Right lobe of liver (tissue), 4 donors: ENCODE measurements around the gene TBX2.

Experiments used
- POLR2A ChIP-seq: fragments of 450-650 bp; IDR thresholded peaks from one replicate; pipeline ENCODE4 v1.6.1; 2017; ENCODE audit warnings: antibody characterized with exemption, mild to moderate bottlenecking
- TF ChIP-seq, protein P1 (sequence below), 4 donors: fragments of 200-600 bp in 3 of 4; fragments of 450-650 bp in 1 of 4; IDR thresholded peaks; one replicate each; pipeline versions ENCODE4 v1.5.1 to v1.8.0; 2016 to 2022; ENCODE audit warnings: antibody characterized with exemption in 4 of 4, mild to moderate bottlenecking in 2 of 4
- donor health status: DM: no; HTN: no; CAD: no.
- donor health status: DM: no; HTN: no; CAD: no.
- donor health status: DM: no; HTN: yes; CAD: no.

DNA sequence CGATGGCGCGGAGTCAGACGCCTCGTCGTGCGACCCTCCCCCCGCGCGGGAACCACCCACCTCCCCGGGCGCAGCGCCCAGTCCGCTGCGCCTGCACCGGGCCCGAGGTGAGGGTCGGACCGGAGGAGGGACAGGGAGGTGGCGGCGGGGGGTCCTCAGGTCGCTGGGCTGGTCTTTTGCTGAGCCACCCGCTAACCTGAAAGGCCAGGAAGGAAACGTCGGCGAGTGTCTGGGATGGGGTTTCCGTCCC is 4.9 kb downstream of the TBX2 start:
- TF ChIP-seq, protein P1, sequence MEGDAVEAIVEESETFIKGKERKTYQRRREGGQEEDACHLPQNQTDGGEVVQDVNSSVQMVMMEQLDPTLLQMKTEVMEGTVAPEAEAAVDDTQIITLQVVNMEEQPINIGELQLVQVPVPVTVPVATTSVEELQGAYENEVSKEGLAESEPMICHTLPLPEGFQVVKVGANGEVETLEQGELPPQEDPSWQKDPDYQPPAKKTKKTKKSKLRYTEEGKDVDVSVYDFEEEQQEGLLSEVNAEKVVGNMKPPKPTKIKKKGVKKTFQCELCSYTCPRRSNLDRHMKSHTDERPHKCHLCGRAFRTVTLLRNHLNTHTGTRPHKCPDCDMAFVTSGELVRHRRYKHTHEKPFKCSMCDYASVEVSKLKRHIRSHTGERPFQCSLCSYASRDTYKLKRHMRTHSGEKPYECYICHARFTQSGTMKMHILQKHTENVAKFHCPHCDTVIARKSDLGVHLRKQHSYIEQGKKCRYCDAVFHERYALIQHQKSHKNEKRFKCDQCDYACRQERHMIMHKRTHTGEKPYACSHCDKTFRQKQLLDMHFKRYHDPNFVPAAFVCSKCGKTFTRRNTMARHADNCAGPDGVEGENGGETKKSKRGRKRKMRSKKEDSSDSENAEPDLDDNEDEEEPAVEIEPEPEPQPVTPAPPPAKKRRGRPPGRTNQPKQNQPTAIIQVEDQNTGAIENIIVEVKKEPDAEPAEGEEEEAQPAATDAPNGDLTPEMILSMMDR (IDR thresholded peaks at IDR 0.05): no peak
- no peak for TF ChIP-seq POLR2A
